Colonic mucosa (tissue), 4 donors: Measurements from ENCODE around the gene HERPUD1. TPM values are rescaled to one million over a fixed set of nuclear protein-coding genes. Genes with fewer than 3 reads are reported as not detected.
A peak's percentile ranks its signal among the peaks of the same experiment; 100 is the strongest.

ENCODE experiments used
- DNase-seq: peaks from one replicate; pipeline ENCODE4 v3.0.0-alpha.2; 2020
- H3K27ac ChIP-seq: fragments of 200-600 bp; one replicate; pipeline ENCODE4 v1.8.0; 2021
- H3K27me3 ChIP-seq: fragments of 200-600 bp; one replicate; pipeline ENCODE4 v1.8.0; 2021
- H3K36me3 ChIP-seq: fragments of 200-600 bp; one replicate; pipeline ENCODE4 v1.8.0; 2021
- H3K4me1 ChIP-seq: fragments of 200-600 bp; one replicate; pipeline ENCODE4 v1.8.0; 2021; ENCODE audit warnings: mild to moderate bottlenecking
- H3K4me3 ChIP-seq: fragments of 200-600 bp; one replicate; pipeline ENCODE4 v1.8.0; 2021
- H3K9ac ChIP-seq, 2 donors: one replicate each; pipeline ENCODE4 v1.7.0; 2013; ENCODE audit warnings: control low read depth in 2 of 2, low read depth in 2 of 2, low read length in 2 of 2
- H3K9me3 ChIP-seq: fragments of 200-600 bp; one replicate; pipeline ENCODE4 v1.8.0; 2021
- CTCF ChIP-seq: fragments of 200-600 bp; IDR thresholded peaks from one replicate; pipeline ENCODE4 v1.8.0; 2022; ENCODE audit warnings: antibody characterized with exemption, mild to moderate bottlenecking
- intact Hi-C: fragments of 100-400 bp; cut with DNase I; formaldehyde crosslinking; loops from one replicate; pipeline ENCODE4 v1.14.1; 2022
- total RNA-seq, 2 donors: library from RNA; stranded (reverse); fragmentation: NEBNext Ultra II Directional in 1 of 2; extraction: Animal tissue kit (Norgen Biotek cat#: 25700) in 1 of 2; gene quantifications; one replicate each; pipeline ENCODE4 v1.2.1, GENCODE V29; 2021
- donor health status: healthy.
- donor health status: DM: no; HTN: no; CAD: no.
- donor health status: DM: no; HTN: no; CAD: no.

The HERPUD1 gene
- total RNA-seq, 2 donors from 2014 or later, result 130 to 194 TPM

GRCh38 chr16:56950051-56950450 lies 18.1 kb downstream of the HERPUD1 start:
- Histone ChIP-seq H3K27me3 (no peaks in the 10 kb centered on the region), H3K36me3 (no peaks in the 10 kb centered on the region), H3K9ac (no peak overlapping the region), H3K27ac (no peak overlapping the region), H3K9me3 (no peaks in the 10 kb centered on the region), H3K4me1 (no peaks in the 10 kb centered on the region), H3K4me3 (no peak overlapping the region)
- DNase-seq, result no peak
- intact Hi-C loops, result loop anchor here (2.0 kb wide), 1 partner anchor 83 kb away; no protein-coding TSS in a partner anchor
- no peak for TF ChIP-seq CTCF

GRCh38 chr16:56950455-56950854 lies 18.5 kb downstream of the HERPUD1 start:
- H3K27ac ChIP-seq, result no peak overlapping the region
- H3K4me3 ChIP-seq, result no peak overlapping the region
- intact Hi-C loops, result loop anchor here (2.0 kb wide), 1 partner anchor 84 kb away; no protein-coding TSS in a partner anchor
- no peaks in the 10 kb centered on the region for H3K27me3 ChIP-seq
- no peaks in the 10 kb centered on the region for H3K4me1 ChIP-seq
- no peak for DNase-seq
- peak overlapping the region in 1 of 2 donors; percentile 24 for H3K9ac ChIP-seq
- TF ChIP-seq CTCF, result no peak
- H3K9me3 ChIP-seq, result no peaks in the 10 kb centered on the region
- no peaks in the 10 kb centered on the region for H3K36me3 ChIP-seq

GRCh38 chr16:56950881-56951771 lies 19.2 kb downstream of the HERPUD1 start:
- intact Hi-C loops, result loop anchor here (2.0 kb wide), 1 partner anchor 84 kb away; no protein-coding TSS in a partner anchor
- H3K36me3 ChIP-seq, result no peaks in the 10 kb centered on the region
- peak; percentile 37 for DNase-seq
- H3K27ac ChIP-seq, result no peak overlapping the region
- H3K4me1 ChIP-seq, result no peaks in the 10 kb centered on the region
- peak overlapping the region in 1 of 2 donors; percentile 24 for H3K9ac ChIP-seq
- no peak overlapping the region for H3K4me3 ChIP-seq
- H3K27me3 ChIP-seq, result no peaks in the 10 kb centered on the region
- H3K9me3 ChIP-seq, result no peaks in the 10 kb centered on the region
- peak; percentile 57 for TF ChIP-seq CTCF

- intact Hi-C loops, result no loop called here
- Histone ChIP-seq H3K4me1 (no peaks in the 10 kb centered on the region), H3K9ac (no peak overlapping the region), H3K36me3 (no peaks in the 10 kb centered on the region), H3K9me3 (no peaks in the 10 kb centered on the region), H3K27me3 (no peaks in the 10 kb centered on the region), H3K27ac (no peak overlapping the region), H3K4me3 (no peak overlapping the region)
- no peak for TF ChIP-seq CTCF
- no peak for DNase-seq
These were observed 21.1 kb downstream of the HERPUD1 start for GRCh38 chr16:56953006-56953405.

GRCh38 chr16:56956076-56956475 lies 24.1 kb downstream of the HERPUD1 start:
- no peak overlapping the region for H3K4me3 ChIP-seq
- H3K9ac ChIP-seq, result no peak overlapping the region
- no peaks in the 10 kb centered on the region for H3K4me1 ChIP-seq
- no peak overlapping the region for H3K27ac ChIP-seq
- H3K27me3 ChIP-seq, result no peaks in the 10 kb centered on the region
- no peak for TF ChIP-seq CTCF
- H3K9me3 ChIP-seq, result no peaks in the 10 kb centered on the region
- intact Hi-C loops, result no loop called here
- no peaks in the 10 kb centered on the region for H3K36me3 ChIP-seq
- DNase-seq, result no peak
